Astrocyte (in vitro differentiated cells and primary cell): Measurements from ENCODE around the gene CCDC107. TPM values are rescaled to one million over a fixed set of nuclear protein-coding genes. Genes with fewer than 3 reads are reported as not detected.
A peak's percentile ranks its signal among the peaks of the same experiment; 100 is the strongest.

Source experiments
- DNase-seq: peaks from one replicate; pipeline ENCODE4 v3.0.0-alpha.2; 2010; ENCODE audit warnings: low read depth
- FAIRE-seq: peaks from 2 replicates; lab custom pipeline; 2011; peaks lifted over from hg19 to GRCh38; lab: Jason Lieb, UNC
- H2AFZ ChIP-seq: 2 replicates; pipeline ENCODE4 v1.6.0; 2012; ENCODE audit warnings: low read depth, low read length, inconsistent platforms
- H3K27ac ChIP-seq: 2 replicates; pipeline ENCODE4 v1.5.1; 2011; ENCODE audit warnings: low read depth, low read length, inconsistent platforms
- H3K27me3 ChIP-seq: 2 replicates; pipeline ENCODE4 v1.6.0; 2011; ENCODE audit warnings: low read length, inconsistent platforms; ENCODE audit not compliant: insufficient read depth
- H3K36me3 ChIP-seq: 2 replicates; pipeline ENCODE4 v1.5.1; 2011; ENCODE audit warnings: low read length, inconsistent platforms; ENCODE audit not compliant: insufficient read depth
- H3K4me1 ChIP-seq: 2 replicates; pipeline ENCODE4 v1.5.1; 2011; ENCODE audit warnings: low read length, inconsistent platforms; ENCODE audit not compliant: insufficient read depth
- H3K4me2 ChIP-seq: 2 replicates; pipeline ENCODE4 v1.6.0; 2012; ENCODE audit warnings: low read length, inconsistent platforms
- H3K4me3 ChIP-seq: 2 replicates; pipeline ENCODE4 v1.5.1; 2011; ENCODE audit warnings: low read depth, mild to moderate bottlenecking, low read length, inconsistent platforms; ENCODE audit not compliant: insufficient read depth
- H3K79me2 ChIP-seq: 2 replicates; pipeline ENCODE4 v1.6.0; 2012; ENCODE audit warnings: mild to moderate bottlenecking, low read length, inconsistent platforms; ENCODE audit not compliant: insufficient read depth
- H3K9ac ChIP-seq: 2 replicates; pipeline ENCODE4 v1.6.0; 2012; ENCODE audit warnings: mild to moderate bottlenecking, low read length, inconsistent platforms
- H3K9me3 ChIP-seq: 2 replicates; pipeline ENCODE4 v1.5.1; 2012; ENCODE audit warnings: low read depth, mild to moderate bottlenecking, low read length, inconsistent platforms; ENCODE audit not compliant: insufficient read depth
- H4K20me1 ChIP-seq: 2 replicates; pipeline ENCODE4 v1.6.0; 2012; ENCODE audit warnings: low read length, inconsistent platforms; ENCODE audit not compliant: insufficient read depth
- H3K27ac Mint-ChIP-seq: one replicate; pipeline ENCODE4 v1.8.0; 2021; ENCODE audit warnings: mild to moderate bottlenecking, mixed read lengths; ENCODE audit not compliant: unreplicated experiment
- H3K27me3 Mint-ChIP-seq: one replicate; pipeline ENCODE4 v1.8.0; 2021; ENCODE audit warnings: low read depth, mixed read lengths; ENCODE audit not compliant: unreplicated experiment
- H3K36me3 Mint-ChIP-seq: one replicate; pipeline ENCODE4 v1.8.0; 2021; ENCODE audit warnings: low read depth, mixed read lengths; ENCODE audit not compliant: unreplicated experiment
- H3K4me1 Mint-ChIP-seq: one replicate; pipeline ENCODE4 v1.8.0; 2021; ENCODE audit warnings: low read depth, mixed read lengths; ENCODE audit not compliant: unreplicated experiment
- H3K4me3 Mint-ChIP-seq: one replicate; pipeline ENCODE4 v1.8.0; 2021; ENCODE audit warnings: mild to moderate bottlenecking, moderate library complexity, mixed read lengths; ENCODE audit not compliant: unreplicated experiment
- H3K9me3 Mint-ChIP-seq: one replicate; pipeline ENCODE4 v1.8.0; 2021; ENCODE audit warnings: mild to moderate bottlenecking, mixed read lengths; ENCODE audit not compliant: unreplicated experiment
- EZH2 ChIP-seq: IDR thresholded peaks from 2 replicates; pipeline ENCODE4 v1.6.1; 2012; ENCODE audit warnings: mild to moderate bottlenecking, low read length, inconsistent platforms; ENCODE audit not compliant: insufficient read depth
- total RNA-seq: library from RNA; stranded (reverse); gene quantifications from 2 replicates; pipeline ENCODE4 v1.2.1, GENCODE V29; 2021
- TF ChIP-seq, protein P1 (sequence below): IDR thresholded peaks from 2 replicates; pipeline ENCODE4 v1.5.1; 2011; ENCODE audit warnings: low read depth, mild to moderate bottlenecking, inconsistent platforms, low read length, moderate library complexity; ENCODE audit not compliant: insufficient read depth

Gene CCDC107
- total RNA-seq, 1 donor from 2014 or later = 18.8 TPM

DNA sequence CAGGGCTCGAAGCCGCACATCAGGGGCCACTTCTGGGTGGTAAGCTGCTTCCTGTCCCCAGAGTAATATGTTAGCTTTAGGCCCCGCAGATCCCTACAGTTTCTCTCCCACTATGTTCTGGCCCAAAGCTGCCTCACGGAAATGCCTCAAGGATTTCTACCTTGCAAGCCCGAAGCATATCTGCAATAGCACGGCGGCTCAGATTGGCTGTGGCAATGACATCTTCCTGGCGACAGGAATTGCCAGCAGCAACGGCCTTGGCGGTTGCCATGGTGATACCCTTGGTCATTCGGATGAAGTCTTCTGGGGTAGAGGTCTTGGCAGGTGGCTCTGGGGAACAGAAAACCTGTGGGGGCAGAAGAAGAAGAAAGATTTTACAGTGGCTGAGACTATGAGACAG is 41.9 kb downstream of the CCDC107 start:
- peaks cover 2% of the 10 kb centered on the region for H3K4me1 Mint-ChIP-seq

DNA sequence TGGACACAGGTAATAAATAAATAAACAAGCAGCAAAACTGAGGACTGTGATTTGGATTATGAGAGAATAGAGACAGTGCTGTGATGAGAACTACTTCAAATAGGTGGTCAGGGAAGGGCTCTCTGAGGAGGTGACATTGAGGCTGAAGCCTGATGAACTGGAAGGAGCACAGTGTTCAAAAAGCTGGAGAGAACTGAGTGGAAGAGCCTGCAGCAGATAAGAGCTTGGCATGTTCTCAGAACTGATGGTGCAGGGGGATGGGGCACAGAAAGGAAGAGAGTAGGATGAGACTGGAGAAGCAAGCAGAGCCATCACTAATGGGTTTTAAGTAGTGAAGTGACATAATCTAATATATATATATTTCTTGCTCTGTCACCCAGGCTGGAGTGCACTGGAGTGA is 42.9 kb downstream of the CCDC107 start:
- Histone ChIP-seq H3K36me3 (peaks cover 96% of the 10 kb centered on the region), H3K4me2 (no peak overlapping the region), H3K27ac (no peak overlapping the region), H3K9ac (no peak overlapping the region), H2AFZ (no peak overlapping the region), H4K20me1 (peaks cover 92% of the 10 kb centered on the region), H3K4me1 (peaks cover 4% of the 10 kb centered on the region), H3K4me3 (no peak overlapping the region), H3K79me2 (peaks cover 42% of the 10 kb centered on the region), H3K27me3 (no peaks in the 10 kb centered on the region), H3K9me3 (no peaks in the 10 kb centered on the region)
- peaks cover 37% of the 10 kb centered on the region for H3K36me3 Mint-ChIP-seq
- DNase-seq = no peak
- H3K27me3 Mint-ChIP-seq = no peaks in the 10 kb centered on the region
- no peaks in the 10 kb centered on the region for H3K9me3 Mint-ChIP-seq
- no peak overlapping the region for H3K27ac Mint-ChIP-seq
- TF ChIP-seq, protein P1, sequence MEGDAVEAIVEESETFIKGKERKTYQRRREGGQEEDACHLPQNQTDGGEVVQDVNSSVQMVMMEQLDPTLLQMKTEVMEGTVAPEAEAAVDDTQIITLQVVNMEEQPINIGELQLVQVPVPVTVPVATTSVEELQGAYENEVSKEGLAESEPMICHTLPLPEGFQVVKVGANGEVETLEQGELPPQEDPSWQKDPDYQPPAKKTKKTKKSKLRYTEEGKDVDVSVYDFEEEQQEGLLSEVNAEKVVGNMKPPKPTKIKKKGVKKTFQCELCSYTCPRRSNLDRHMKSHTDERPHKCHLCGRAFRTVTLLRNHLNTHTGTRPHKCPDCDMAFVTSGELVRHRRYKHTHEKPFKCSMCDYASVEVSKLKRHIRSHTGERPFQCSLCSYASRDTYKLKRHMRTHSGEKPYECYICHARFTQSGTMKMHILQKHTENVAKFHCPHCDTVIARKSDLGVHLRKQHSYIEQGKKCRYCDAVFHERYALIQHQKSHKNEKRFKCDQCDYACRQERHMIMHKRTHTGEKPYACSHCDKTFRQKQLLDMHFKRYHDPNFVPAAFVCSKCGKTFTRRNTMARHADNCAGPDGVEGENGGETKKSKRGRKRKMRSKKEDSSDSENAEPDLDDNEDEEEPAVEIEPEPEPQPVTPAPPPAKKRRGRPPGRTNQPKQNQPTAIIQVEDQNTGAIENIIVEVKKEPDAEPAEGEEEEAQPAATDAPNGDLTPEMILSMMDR = no peak
- TF ChIP-seq EZH2 = no peak
- H3K4me1 Mint-ChIP-seq = peaks cover 2% of the 10 kb centered on the region
- no peak for FAIRE-seq
- H3K4me3 Mint-ChIP-seq = no peak overlapping the region

More for the DNA sequence above, 41.9 kb downstream of the CCDC107 start:
- no peak overlapping the region for H3K4me3 Mint-ChIP-seq
- no peaks in the 10 kb centered on the region for H3K27me3 Mint-ChIP-seq
- no peak overlapping the region for H3K27ac ChIP-seq
- H3K4me1 ChIP-seq = peaks cover 10% of the 10 kb centered on the region
- H3K79me2 ChIP-seq = peaks cover 36% of the 10 kb centered on the region
- H3K9me3 ChIP-seq = no peaks in the 10 kb centered on the region
- H4K20me1 ChIP-seq = peaks cover 88% of the 10 kb centered on the region
- H3K36me3 ChIP-seq = peaks cover 91% of the 10 kb centered on the region
- TF ChIP-seq EZH2 = no peak
- DNase-seq = no peak
- no peak overlapping the region for H3K27ac Mint-ChIP-seq
- no peaks in the 10 kb centered on the region for H3K27me3 ChIP-seq
- peaks cover 39% of the 10 kb centered on the region for H3K36me3 Mint-ChIP-seq
- no peak overlapping the region for H2AFZ ChIP-seq
- H3K9ac ChIP-seq = no peak overlapping the region
- FAIRE-seq = no peak
- H3K4me3 ChIP-seq = no peak overlapping the region
- no peak overlapping the region for H3K4me2 ChIP-seq
- H3K9me3 Mint-ChIP-seq = no peaks in the 10 kb centered on the region

DNA sequence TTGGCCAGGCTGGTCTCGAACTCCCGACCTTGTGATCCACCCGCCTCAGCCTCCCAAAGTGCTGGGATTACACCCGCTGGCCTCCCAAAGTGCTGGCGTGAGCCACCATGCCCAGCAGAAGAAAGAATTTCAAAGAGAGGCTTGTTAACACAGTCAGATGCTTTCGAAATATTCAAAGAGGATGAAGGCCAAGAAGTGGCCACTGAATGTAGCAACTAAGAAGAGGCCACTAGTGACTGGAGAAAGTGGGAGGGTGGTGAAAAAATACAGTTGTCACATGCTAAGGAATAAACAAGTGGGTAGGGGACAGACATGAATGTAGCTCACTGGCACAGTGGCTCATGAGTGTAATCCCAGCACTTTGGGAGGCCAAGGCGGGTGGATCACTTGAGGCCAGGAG is 44.6 kb downstream of the CCDC107 start:
- no peak for DNase-seq
- Mint-ChIP-seq H3K36me3 (peaks cover 40% of the 10 kb centered on the region), H3K27ac (peak overlapping the region; percentile 34), H3K4me3 (no peak overlapping the region), H3K27me3 (no peaks in the 10 kb centered on the region), H3K9me3 (no peaks in the 10 kb centered on the region), H3K4me1 (no peaks in the 10 kb centered on the region)
- H3K27ac ChIP-seq = no peak overlapping the region
- peaks cover 59% of the 10 kb centered on the region for H3K79me2 ChIP-seq
- H3K9ac ChIP-seq = no peak overlapping the region
- H4K20me1 ChIP-seq = peaks cover 92% of the 10 kb centered on the region
- no peak for FAIRE-seq
- no peak overlapping the region for H2AFZ ChIP-seq
- TF ChIP-seq, protein P1 = no peak
- TF ChIP-seq EZH2 = no peak
- H3K4me2 ChIP-seq = no peak overlapping the region
- no peak overlapping the region for H3K4me3 ChIP-seq
- no peaks in the 10 kb centered on the region for H3K9me3 ChIP-seq
- peaks cover 98% of the 10 kb centered on the region for H3K36me3 ChIP-seq
- H3K4me1 ChIP-seq = no peaks in the 10 kb centered on the region
- H3K27me3 ChIP-seq = no peaks in the 10 kb centered on the region
